HG03571 (cell line): ENCODE data around the gene FNIP1.
"Not testable (repeated sequence)": the region's sequence is repeated elsewhere in the genome, so short reads cannot be mapped to it uniquely, and the experiment has no call there.

Source experiments
- ATAC-seq: cut with Tn5 transposase; IDR thresholded peaks from one replicate; pipeline ENCODE4 v1.9.1; 2021; ENCODE audit not compliant: unreplicated experiment

FNIP1 gene

GRCh38 chr5:131796793-131797693 is at the start of gene FNIP1:
Gene FNIP1, minus strand, starts transcription at chr5:131797017. Its CDS starts 96 bp downstream, at chr5:131796921.
- ATAC-seq = peak; percentile 91

DNA sequence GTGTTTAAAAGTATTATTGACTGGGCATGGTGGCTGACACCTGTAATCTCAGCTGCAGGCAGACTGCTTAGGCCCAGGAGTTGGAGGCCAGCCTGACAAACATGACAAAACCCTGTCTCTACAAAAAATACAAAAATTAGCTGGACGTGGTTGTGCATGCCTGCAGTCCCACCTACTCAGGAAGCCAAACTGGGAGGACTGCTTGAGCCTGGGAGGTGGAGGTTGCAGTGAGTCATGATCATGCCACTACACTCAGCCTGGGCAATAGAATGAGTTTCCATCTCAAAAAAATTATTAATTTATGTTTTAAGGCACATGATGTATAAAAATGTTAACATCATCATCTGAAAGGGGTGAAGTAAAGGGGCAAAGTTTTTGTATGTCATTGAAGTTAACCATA is 49.7 kb upstream of the FNIP1 start:
- ATAC-seq = no peak

DNA sequence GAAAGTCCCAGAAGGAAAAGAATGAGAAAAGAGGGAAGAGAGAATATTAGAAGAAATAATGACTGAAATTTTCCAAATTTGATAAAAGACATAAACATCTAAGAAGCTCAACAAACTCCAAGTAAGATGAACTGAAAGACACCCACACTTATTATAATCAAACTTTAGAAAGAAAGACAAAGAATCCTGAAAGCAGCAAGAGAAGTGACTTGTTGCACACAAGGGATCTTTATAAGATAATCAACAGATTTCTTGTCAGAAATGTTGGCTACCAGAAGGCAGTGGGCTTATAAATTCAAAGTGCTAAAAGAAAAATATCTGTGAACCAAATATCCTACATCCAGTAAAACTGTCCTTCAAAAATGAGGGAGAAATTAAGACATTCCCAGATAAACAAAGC is 49.0 kb upstream of the FNIP1 start:
- no peak for ATAC-seq

DNA sequence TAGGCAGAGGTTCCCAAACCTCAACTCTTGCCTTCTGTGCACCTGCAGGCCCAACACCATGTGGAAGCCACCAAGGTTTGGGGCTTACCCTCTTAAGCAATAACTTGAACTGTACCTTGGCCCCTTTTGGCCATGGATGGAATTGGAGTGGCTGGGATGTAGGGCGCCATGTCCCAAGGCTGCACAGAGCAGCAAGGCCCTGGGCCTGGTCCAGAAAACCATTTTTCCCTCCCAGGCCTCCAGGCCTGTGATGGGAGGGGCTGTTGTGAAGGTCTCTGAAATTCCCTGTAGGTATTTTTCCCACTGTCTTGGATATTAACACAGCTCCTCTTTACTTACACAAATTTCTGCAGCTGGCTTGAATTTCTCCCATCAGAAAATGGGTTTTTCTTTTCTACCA is 46.2 kb upstream of the FNIP1 start:
- ATAC-seq = not testable (repeated sequence)

DNA sequence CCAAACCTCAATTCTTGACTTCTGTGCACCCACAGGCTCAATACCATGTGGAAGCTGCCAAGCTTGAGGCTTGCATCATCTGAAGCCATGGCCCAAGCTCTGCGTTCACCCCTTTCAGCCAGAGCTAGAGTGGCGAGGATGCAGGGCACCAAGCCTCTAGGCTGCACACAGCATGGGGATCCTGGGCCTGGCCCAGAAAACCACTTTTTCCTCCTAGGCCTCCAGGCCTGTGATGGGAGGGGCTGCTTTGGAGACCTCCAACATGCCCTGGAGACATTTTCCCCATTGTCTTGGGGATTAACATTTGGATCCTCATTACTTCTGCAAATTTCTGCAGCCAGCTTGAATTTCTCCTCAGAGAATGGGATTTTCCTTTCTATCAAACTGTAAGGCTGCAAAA is 35.9 kb upstream of the FNIP1 start:
- ATAC-seq = not testable (repeated sequence)

DNA sequence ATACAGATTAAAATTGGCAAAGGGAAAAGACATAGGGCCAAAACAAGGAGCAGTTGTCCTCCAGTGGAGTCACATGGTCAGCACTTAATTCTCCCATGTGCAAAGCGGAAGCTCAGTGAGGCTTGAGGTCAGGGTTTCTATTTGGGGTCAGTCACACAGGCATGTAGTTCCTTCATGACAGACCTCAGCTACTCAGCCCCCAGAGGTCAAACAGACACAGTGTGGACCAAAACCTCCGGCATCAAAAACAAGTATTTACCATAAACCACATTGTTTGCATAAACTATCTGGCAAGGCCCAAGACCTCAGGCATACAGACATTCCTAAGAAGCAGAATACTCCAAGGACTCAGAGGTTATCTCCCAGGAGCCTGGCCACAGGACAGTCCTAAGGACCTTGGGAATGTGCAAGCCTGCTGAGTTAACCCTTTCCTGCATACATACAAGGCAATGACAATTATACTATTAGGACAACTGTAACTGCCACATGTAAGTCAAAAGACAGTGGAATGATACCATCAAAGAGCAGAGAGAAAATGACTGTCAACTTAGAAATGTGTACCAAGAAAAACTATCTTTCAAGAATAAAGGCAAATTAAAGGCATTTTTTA is 28.7 kb upstream of the FNIP1 start:
- ATAC-seq = peak; percentile 81

DNA sequence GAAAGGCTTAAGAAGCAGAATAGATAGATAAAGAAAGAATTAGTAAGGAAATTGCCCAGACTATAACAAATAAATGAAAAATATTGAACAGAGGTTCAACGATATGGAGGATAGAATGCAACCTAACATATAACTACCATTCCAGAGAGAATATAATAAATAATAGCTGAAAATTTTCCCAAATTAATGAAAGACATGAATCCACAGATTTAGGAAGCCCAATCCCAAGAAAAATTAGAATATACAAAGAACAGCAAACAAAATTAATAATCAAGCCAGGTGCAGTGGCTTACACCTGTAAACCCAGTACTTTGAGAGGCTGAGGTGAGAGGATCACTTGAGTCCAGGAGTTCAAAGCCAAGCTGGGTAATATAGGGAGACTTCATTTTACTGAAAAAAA is 27.8 kb upstream of the FNIP1 start:
- ATAC-seq = no peak

- no peak for ATAC-seq
Observed at GRCh38 chr5:131821221-131821620, 24.4 kb upstream of the FNIP1 start.

- no peak for ATAC-seq
Observed at GRCh38 chr5:131818001-131818724, 21.3 kb upstream of the FNIP1 start.

- ATAC-seq = no peak
Observed at GRCh38 chr5:131814990-131815389, 18.2 kb upstream of the FNIP1 start.

DNA sequence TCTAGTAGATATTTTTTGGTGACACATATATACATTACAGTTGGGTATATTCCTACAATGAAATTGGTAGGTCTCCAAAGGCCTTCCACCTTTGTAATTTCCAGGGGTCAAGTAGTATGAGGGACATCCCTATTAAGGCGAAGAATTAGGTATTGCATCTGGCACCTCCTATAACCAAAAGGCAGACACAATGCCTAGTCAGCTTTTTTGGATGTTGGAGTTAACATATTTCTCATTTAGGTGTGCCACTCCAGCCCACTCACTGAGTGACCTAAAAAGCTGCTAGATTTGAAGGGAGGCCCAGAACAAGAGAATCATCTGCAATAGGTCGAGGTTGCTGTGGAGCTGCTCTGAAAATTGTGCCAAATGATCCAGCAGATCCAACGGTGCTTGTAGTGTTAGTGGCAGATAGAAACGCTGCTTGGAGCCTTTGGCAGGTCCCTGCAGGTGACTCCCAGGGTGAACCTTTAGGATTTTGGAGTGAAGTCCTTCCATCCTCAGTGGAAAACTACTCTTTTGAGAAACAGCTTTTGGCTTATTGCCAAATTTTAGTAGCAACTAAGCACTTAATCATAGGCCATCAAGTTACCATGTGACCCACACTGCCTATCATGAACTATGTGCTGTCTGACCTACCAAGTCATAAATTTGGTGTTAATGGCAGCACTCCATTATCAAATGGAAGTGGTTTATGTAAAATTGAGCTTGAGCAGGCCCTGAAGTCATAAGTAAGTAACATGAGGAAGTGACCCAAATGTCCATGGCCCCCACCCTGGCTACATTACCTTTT is 15.7 kb upstream of the FNIP1 start:
- no peak for ATAC-seq

DNA sequence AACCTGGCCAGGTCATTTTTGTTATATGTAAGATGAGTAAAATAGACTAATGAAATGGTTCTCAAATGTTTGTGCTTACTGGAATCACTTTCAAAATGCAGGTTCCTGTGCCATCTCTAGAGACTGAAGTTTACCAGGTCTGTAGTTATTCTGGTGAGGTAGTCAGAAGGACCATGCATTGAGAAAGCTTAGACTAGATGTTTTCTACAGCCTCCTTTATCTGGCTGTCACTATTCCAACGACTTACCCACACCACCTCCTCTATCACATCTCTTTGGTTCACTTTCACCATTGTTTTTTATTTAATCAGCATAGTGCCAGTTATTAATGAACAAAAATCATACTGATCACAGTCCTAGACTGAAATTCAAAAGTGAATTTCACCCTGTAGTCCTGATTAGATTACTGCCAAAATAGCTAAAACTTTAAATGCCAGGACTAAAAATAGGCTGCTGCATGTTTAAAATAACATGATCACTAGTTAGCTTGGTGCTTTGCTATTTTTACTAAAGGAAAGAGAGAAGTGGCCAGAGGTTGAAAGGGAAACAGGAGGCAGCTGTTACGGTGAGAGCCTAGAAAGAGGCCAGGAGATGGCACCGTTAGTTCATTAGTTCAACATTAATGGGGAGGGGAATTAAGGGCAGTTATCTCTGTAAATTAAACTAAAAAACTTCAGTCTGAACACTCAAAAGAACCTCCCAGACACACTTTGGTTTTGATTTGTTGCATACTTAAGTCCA is 13.9 kb upstream of the FNIP1 start:
- ATAC-seq = no peak

- peak; percentile 8 for ATAC-seq
Observed at GRCh38 chr5:131795879-131796792, 681 bp downstream of the FNIP1 start.

DNA sequence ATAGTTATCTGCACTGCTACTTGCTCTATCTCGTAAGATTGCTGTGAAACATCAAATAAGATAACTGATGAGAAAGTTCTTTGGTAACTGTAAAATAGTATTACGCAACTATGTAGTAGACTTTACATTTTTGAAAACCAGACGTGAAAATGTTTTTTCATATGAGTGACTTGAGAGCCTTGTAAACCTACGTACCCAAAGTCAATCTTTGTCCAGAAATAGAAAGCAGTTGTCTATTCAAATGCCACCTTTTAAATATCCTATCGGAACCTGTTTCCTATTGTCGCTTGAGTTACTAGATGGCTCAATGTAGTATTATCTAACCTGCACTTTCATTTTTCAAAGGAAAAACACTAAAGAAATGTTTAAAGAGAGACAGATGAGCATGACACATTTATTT is 1.6 kb downstream of the FNIP1 start:
- ATAC-seq = no peak

DNA sequence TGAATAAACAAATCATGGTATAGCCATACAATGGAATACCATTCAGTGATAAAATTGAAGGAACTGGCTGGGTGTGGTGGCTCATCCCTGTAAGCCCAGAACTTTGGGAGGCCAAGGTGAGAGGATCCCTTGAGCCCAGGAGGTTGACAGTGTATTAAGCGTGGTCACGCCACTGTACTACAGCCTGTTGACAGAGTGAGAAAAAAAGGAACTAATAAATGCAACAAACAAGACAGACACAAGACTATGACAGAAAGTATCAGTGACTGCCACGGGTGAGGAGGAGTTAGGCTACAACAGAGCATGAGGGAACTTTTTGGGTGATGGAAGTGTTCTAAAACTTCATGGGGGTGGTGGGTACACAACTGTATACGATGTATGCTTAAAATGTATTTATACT is 2.2 kb downstream of the FNIP1 start:
- ATAC-seq = no peak

DNA sequence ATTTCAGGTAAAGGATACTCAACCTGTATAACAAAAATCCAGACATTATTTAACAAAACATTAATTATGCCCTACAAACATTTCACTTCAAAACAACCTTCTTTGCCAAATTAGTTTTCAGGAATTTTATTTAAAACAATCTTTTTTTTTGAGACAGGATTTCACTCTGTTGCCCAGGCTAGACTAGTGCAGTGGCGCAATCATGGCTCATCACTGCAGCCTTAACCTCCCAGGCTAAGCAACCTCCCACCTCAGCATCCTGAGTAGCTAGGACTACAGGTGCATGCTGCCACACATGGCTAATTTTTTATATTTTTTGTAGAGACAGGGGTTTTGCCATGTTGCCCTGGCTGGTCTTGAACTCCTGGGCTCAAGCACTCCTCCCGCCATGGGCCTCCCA is 3.9 kb downstream of the FNIP1 start:
- ATAC-seq = no peak

DNA sequence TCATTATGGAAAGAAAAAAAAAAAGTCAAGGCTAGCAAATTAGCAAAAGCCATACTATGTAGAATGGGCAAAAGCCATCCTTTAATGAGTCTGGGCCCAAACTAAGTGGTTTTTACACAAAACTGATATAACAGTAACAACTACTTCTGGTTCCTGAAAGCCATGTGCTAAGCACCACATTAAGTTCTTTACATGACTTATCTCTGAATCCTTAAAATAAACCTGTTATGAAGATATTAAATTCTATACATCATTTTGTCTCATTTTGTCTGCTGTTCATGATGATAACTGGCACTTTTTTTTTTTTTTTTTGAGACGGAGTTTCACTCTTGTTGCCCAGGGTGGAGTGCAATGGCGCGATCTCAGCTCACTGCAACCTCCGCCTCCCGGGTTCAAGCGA is 5.0 kb downstream of the FNIP1 start:
- no peak for ATAC-seq

DNA sequence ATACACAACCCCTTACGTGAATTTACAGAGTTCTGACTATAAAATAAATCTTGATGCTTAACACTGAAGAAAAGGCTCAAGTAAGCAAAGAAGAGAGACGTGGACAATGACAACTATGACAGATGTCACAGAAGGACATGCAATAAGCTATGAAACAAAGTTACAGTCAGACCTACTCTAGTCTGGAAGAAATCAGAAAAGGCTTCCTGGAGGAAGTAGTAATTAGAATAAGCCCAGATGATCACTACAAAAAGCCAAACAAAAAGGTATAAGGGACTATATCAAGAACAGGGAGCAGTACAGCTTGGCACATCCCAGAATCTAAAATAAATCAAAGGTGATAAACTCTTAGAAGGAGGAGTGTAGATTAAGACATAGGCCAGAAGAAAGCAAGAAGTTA is 6.3 kb downstream of the FNIP1 start:
- ATAC-seq = no peak

- ATAC-seq = no peak
Observed at GRCh38 chr5:131789765-131790164, 7.1 kb downstream of the FNIP1 start.
